ENCODE results near the gene PLPPR1. TPM values are rescaled to one million over a fixed set of nuclear protein-coding genes. Genes with fewer than 3 reads are reported as not detected.

PLPPR1 gene
- total and polyA plus RNA-seq, 2 of the 13 experiments (the other 11 are each of a cell fraction or from before 2014, with no cell fraction given) = 16.0 to 84.7 TPM

GRCh38 chr9:101324245-101324804 is 295.8 kb downstream of the PLPPR1 start (continued):
- peak; percentile 78; the same call in 1 of the 2 replicates for TF ChIP-seq PPARG (CRISPR knock-in tag; conservative IDR thresholded peaks at IDR 0.05)
- TF ChIP-seq RORA (CRISPR knock-in tag; IDR thresholded peaks at IDR 0.05) = no peak
- no peak for TF ChIP-seq ZNF30 (CRISPR knock-in tag; IDR thresholded peaks at IDR 0.05)
- 0 out of 2 replicates have a peak, but pooled peaks have one; percentile 1 for TF ChIP-seq ZNF503 (CRISPR knock-in tag; IDR thresholded peaks at IDR 0.05)
- TF ChIP-seq NFKB2 (CRISPR knock-in tag; IDR thresholded peaks at IDR 0.05; ENCODE audit: borderline replicate concordance) = no peak
- peak; percentile 28; the same call in 1 of the 2 replicates for TF ChIP-seq PITX1 (CRISPR knock-in tag; IDR thresholded peaks at IDR 0.05)
- TF ChIP-seq KAT2B (IDR thresholded peaks at IDR 0.05; ENCODE audit: borderline replicate concordance, low read depth, low read length) = no peak
- TF ChIP-seq ZNF781 (CRISPR knock-in tag; IDR thresholded peaks at IDR 0.05; ENCODE audit: borderline replicate concordance, not compliant biosample characterization) = no peak
- TF ChIP-seq HCFC1 (IDR thresholded peaks at IDR 0.05; ENCODE audit: low read depth, low read length) = no peak
- TF ChIP-seq ZBTB21 (CRISPR knock-in tag; IDR thresholded peaks at IDR 0.05) = no peak; the same call in 1 of the 2 replicates
- no peak for TF ChIP-seq ZHX2 (IDR thresholded peaks at IDR 0.05; ENCODE audit: low read depth)
- no peak for TF ChIP-seq ZHX2 (CRISPR knock-in tag; IDR thresholded peaks at IDR 0.05; ENCODE audit: borderline replicate concordance)
- TF ChIP-seq ZNF773 (CRISPR knock-in tag; IDR thresholded peaks at IDR 0.05; ENCODE audit: borderline replicate concordance) = no peak
- TF ChIP-seq ZNF614 (CRISPR knock-in tag; IDR thresholded peaks at IDR 0.05; ENCODE audit: borderline replicate concordance) = peak; percentile 39; the same call in 1 of the 2 replicates
- no peak for TF ChIP-seq HNRNPK (IDR thresholded peaks at IDR 0.05; ENCODE audit: low read depth, low read length, poor library complexity, severe bottlenecking)
- TF ChIP-seq PBX3 (CRISPR knock-in tag; IDR thresholded peaks at IDR 0.05; ENCODE audit: borderline replicate concordance) = no peak
- TF ChIP-seq POLR2G (IDR thresholded peaks at IDR 0.05; ENCODE audit: low read depth, low read length) = no peak
- TF ChIP-seq ZNF629 (CRISPR knock-in tag; conservative IDR thresholded peaks at IDR 0.05) = no peak
- no peak for TF ChIP-seq RBM22 (optimal IDR thresholded peaks at IDR 0.05; ENCODE audit: low read length)
- TF ChIP-seq PCBP1 (IDR thresholded peaks at IDR 0.05; ENCODE audit: borderline replicate concordance, low read depth, low read length) = no peak
- TF ChIP-seq ARNT2 (CRISPR knock-in tag; IDR thresholded peaks at IDR 0.05; ENCODE audit: low read depth) = no peak
- no peak for TF ChIP-seq NFYC (CRISPR knock-in tag; IDR thresholded peaks at IDR 0.05)
- no peak for TF ChIP-seq TOPORS (CRISPR knock-in tag; IDR thresholded peaks at IDR 0.05)
